HG02852 (cell line): ENCODE results near the gene RIN3.

Experiments
- ATAC-seq: cut with Tn5 transposase; IDR thresholded peaks from one replicate; pipeline ENCODE4 v1.9.1; 2021; ENCODE audit warnings: mild to moderate bottlenecking, moderate library complexity; ENCODE audit not compliant: unreplicated experiment

The RIN3 gene

GRCh38 chr14:92510972-92511371 is 2.6 kb upstream of the RIN3 start:
- ATAC-seq, result no peak

GRCh38 chr14:92511453-92512238 is 1.9 kb upstream of the RIN3 start:
- ATAC-seq, result no peak

GRCh38 chr14:92512807-92513203 is 776 bp upstream of the RIN3 start:
- no peak for ATAC-seq

DNA sequence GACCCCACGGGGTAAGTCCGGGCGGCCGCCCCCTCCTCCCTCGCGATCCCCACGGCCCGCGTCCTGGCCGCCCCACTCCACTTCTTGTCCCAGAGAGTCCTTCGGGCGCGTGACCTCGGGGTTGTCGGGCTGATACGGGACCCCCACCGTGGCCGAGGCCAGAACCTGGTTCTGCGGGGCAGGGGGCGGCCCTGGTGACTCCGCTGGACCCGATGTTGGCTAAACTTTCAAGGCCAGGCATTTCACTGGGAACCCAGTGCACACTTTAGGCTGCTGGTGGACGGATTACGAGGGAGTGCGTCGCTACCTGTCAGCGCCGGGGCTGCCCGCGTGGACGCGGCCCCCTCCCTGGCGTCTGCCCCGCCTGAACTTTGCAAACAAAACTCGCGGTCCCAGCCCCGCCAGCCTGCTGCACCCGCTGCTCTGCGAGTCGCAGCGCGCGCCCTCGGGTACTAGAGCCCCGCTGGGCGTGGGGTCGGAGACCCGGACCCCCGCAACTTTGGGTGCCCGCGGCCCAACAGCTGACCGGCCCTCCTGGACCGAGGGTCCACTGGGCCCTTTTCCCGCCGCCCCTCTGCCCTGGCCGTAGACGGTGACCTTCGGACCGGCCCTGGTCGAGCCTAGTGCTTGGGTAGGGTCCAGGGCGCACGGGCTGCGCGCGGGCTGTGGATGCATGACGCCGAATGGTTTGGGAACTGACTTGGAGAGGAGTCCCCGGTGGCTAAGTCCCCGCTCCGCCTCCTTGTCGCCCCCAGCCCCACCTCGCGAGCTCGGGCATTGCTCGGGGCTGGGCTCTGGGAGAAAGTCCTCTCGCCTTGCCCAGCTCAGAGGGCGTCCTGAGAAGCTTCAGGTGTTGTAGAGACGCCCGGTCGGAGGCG is 624 bp downstream of the RIN3 start:
- peak; percentile 42 for ATAC-seq

- no peak for ATAC-seq
These were observed 1.4 kb downstream of the RIN3 start for GRCh38 chr14:92514844-92515514.

- no peak for ATAC-seq
These were observed 2.2 kb downstream of the RIN3 start for GRCh38 chr14:92515546-92516343.

GRCh38 chr14:92516344-92516965 is 2.9 kb downstream of the RIN3 start:
- ATAC-seq, result no peak

DNA sequence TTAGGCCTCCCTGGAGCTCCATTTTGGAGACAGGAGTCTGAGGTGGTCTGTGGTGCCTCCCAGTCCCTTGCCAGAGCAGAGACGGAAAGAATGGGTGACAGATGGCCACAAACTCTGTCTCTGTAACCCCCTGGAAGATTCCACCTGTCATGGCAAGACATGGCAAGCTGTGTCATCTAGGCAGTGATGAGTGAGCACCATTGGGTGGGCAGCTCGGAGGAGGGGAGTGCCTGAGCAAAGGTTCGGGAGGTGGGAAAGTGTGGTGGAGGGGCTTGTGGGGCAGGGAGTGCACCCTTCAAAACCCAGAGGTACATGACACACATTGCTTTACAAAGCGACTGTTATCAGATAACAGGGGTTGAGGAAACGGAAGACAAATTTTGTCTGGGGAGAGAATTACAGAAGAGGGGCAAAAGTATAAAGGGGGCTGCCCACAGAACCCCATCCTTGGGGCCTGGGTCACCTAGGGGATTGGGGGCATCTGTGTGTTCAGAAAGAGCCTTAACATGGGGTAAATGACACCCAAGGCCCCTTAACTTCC is 3.5 kb downstream of the RIN3 start:
- no peak for ATAC-seq

DNA sequence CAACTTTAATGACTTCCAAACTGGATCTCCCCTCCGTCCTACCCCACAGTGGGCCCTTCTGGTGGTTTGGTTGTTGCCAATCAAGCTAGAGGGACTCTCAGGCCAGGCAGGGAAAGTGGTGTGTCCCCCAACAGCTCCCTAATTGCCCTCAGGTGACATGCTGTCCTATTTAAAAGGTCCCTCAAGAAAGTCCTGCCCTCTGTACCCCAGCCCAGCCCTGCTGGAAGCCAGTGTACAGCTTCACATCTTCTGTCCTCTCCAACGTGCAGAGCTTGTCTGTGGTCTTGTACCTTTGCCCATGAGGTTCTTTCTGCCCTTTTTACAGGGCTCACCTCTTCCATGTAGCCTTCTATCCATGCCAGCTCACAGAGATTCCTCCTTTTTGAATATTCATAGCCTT is 4.2 kb downstream of the RIN3 start:
- ATAC-seq, result no peak

GRCh38 chr14:92519246-92520101 is 5.9 kb downstream of the RIN3 start:
- no peak for ATAC-seq

DNA sequence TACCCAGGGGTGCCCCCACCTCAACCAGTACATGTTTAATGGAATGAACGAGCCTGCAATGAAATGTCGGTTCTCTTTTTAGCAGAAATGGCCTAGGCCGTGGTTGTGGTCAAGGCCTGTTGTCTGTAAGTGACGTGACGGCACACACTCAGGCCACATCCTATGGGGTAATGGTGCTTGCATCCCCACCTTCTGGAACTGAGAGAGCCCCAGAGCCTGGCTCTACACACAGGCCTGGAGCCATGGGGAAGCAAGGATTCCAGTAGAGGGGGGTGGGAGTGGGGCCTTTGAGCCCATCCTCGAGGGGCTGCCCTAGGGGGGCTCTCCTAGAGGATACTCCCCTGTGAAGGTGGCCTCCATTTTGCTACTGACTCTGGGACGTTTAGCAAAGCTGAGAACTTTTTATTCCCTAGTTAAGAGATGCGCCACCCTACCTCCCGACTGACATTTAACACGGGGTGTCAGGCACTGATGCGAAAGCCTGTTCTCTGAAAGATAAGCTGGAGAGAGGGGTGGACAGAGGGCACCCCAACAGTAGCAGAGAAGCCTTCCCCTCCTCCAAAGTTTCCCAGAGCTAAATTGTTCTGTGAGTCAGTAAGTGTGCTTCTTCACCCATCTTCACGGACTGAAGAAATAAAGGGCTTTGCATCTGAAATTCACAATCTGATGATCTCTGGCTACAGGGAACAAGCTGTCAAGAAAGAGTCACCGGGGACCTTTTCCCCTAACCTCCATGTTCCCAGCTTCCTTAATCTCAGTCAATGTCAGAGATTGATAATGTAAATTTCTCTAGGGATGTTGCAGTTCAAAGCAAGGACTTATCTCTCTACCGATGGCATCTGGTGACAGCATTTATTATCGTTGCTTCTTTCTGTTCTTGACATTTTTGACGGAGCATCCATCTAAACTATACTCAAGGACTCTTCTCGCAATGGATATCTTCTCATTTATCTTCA is 6.8 kb downstream of the RIN3 start:
- ATAC-seq, result no peak

DNA sequence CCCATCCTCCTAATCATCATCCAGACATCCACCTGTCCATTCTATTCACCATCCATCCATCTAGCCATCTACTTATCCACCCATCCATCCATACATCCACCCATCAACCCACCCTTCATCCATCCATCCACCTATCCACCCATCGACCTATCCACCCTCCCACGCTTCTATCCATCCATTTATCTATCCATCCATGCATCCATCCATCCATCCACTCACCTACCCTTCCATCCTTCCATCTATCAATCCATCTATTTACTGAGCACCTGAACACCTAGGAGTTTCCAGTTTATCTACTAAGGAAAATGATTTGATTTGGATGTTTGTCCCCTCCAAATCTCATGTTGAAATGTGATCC is 7.5 kb downstream of the RIN3 start:
- ATAC-seq, result no peak

DNA sequence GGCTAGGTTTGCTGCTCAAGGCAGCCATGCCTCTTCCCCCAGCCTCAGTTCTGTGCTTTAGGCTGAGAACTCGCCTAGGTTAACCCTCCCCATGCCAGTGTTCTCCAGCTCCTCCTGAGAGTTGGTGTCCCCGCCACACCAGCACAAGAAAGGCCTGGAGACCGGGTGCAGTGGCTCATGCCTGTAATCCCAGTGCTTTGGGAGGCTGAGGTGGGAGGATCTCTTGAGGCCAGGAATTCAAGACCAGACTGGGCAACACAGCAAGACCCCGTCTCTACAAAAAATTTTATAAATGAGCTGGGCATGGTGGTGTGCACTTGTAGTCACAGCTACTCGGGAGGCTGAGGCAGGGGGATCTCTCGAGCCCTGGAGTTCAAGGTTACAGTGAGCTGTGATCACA is 10.2 kb downstream of the RIN3 start:
- no peak for ATAC-seq

DNA sequence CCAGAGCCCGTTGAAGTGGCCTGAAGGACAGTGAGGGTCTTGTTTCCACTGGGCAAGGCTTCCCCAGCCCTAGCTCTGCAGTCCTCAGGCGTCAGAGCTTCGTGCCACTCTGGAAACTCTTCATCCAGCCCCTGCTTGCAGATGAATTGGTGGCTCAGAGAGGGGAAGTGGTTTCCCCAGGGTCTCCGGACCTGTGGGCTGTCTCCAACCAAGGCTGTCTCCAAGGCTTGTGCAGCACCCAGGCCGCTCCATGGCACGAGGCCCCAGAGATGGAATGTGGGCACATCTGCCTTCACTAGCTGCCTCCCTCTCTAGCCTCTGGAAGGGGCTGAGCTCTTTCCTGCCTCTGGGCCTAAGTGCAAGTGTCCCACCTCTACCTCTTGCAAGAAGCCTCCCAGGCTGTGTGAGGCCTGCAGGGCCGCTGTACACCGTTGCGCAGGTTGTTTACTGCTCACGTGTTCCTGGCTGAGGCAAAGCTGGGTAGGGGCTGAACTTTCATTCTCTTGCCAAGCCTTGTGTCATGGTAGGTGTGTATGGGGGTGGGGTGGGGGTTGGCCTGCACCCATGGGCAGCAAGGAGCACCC is 11.1 kb downstream of the RIN3 start:
- no peak for ATAC-seq

DNA sequence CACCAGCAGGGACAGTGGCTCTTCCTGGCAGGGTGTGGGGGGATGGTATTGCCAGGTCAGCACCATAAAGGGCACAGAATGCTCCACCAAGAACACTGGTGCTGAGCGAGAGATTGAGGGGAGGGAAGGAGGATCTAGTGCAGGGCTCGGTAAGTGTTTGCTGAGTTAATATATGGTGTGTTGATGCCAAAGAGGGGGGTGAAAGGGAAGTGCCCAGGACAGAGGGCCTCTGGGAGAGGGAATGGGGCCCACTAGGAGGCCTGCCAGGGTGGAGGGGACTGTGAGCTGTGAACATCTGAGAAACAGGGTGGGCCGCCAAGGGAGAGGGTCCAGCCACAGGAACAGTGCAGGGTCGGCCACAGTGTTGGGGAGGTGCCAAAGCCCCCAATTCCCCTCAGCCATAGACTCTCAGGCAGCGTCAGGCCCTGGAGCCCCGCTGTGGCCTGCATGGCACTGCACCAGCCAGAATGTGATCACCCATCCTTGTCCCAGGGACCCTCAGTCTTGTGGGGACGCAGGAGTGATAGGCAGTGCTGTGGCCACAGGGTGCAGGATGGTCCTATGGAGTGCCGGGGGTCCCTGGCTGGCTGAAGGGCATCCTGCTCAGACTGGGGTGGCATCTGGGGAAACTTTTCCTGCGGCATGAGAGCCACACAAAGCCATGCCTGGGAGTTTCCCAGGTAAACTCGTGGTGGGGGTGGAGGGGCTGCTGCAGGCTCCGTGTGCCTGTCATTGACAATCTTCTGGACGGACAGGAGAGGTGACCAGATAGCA is 11.9 kb downstream of the RIN3 start:
- ATAC-seq, result no peak

DNA sequence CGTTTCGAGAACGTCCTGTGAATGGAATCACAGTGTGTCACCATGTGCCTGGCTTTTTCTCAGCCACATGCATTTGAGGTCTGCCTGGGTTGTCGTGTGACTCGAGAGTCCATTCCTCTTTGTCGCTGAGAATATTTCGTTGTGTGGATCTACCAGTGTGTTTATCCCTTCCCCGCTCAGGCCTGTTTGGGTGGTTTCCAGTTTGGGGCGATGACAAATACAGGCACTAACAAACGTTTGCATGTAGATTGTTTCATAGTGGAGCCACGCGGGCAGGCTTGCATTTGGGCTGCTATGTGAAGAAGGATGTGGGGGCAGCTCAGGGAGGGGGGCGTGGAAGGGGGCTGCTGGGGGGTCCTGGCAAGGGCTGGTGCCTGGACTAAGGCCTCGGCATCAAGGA is 14.1 kb downstream of the RIN3 start:
- no peak for ATAC-seq

DNA sequence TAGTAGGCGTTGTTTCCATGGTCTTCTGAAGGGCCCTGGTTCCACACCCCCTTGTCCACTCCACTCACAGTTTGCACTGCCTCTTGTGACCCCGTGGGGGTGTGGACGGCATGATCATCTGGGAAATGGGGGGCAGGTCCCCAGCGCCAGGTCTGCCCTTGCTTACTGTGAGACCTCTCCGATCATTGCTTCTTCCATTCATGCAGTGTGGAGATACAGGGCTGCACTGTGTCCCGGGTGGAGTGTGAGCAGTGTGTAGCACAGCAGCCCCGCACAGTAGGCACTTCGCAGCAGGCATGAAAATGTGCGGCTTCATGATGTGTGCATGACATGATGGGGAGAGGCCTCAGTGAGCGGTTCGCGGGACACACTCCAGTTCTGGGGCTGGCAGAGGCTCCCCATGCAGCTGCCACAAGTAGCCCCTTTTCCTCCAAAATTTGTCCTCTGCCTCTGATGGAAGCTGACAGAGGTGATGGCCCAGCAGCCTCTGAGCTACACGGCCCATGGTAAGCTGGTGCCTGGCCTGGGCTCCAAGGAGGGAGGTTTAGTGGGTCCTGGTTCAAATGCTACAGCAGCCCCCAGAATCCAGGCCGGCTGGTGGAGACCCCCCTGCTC is 15.0 kb downstream of the RIN3 start:
- ATAC-seq, result no peak
